HEK293 (cell line): ENCODE measurements around the gene MRPL33.

ENCODE experiments used
- CTCF ChIP-seq: fragments of 450-650 bp; formaldehyde crosslinking; IDR thresholded peaks from 2 replicates; pipeline ENCODE4 v1.5.1; 2016; ENCODE audit warnings: missing biosample characterization, missing genetic modification characterization
- REST ChIP-seq: fragments of 450-650 bp; formaldehyde crosslinking; IDR thresholded peaks from 2 replicates; pipeline ENCODE4 v1.5.1; 2016; ENCODE audit warnings: missing biosample characterization, missing genetic modification characterization
- TSHZ1 ChIP-seq: fragments of 450-650 bp; formaldehyde crosslinking; IDR thresholded peaks from 2 replicates; pipeline ENCODE4 v1.5.1; 2016; ENCODE audit warnings: missing biosample characterization, missing genetic modification characterization, borderline replicate concordance
- YY1 ChIP-seq: fragments of 450-650 bp; formaldehyde crosslinking; IDR thresholded peaks from 2 replicates; pipeline ENCODE4 v1.5.1; 2018; ENCODE audit warnings: missing biosample characterization, missing genetic modification characterization
- ZNF133 ChIP-seq: fragments of 450-650 bp; formaldehyde crosslinking; IDR thresholded peaks from 2 replicates; pipeline ENCODE4 v1.5.1; 2016; ENCODE audit warnings: missing biosample characterization, missing genetic modification characterization
- ZNF157 ChIP-seq: fragments of 450-650 bp; formaldehyde crosslinking; IDR thresholded peaks from 2 replicates; pipeline ENCODE4 v1.5.1; 2016; ENCODE audit warnings: missing biosample characterization, missing genetic modification characterization
- ZNF394 ChIP-seq: fragments of 450-650 bp; formaldehyde crosslinking; IDR thresholded peaks from 2 replicates; pipeline ENCODE4 v1.5.1; 2016; ENCODE audit warnings: missing biosample characterization, missing genetic modification characterization, mild to moderate bottlenecking, moderate library complexity, borderline replicate concordance
- ZNF433 ChIP-seq: fragments of 450-650 bp; formaldehyde crosslinking; IDR thresholded peaks from 2 replicates; pipeline ENCODE4 v1.5.1; 2016; ENCODE audit warnings: missing biosample characterization, missing genetic modification characterization, low read depth
- ZNF513 ChIP-seq: fragments of 450-650 bp; IDR thresholded peaks from 2 replicates; pipeline ENCODE4 v1.5.1; 2018; ENCODE audit warnings: missing biosample characterization, missing genetic modification characterization
- ZNF560 ChIP-seq: fragments of 450-650 bp; formaldehyde crosslinking; IDR thresholded peaks from 2 replicates; pipeline ENCODE4 v1.5.1; 2017; ENCODE audit warnings: missing biosample characterization, missing genetic modification characterization, borderline replicate concordance
- ZNF623 ChIP-seq: fragments of 450-650 bp; formaldehyde crosslinking; IDR thresholded peaks from 2 replicates; pipeline ENCODE4 v1.5.1; 2016; ENCODE audit warnings: missing biosample characterization, missing genetic modification characterization
- ZNF707 ChIP-seq: fragments of 450-650 bp; formaldehyde crosslinking; IDR thresholded peaks from 2 replicates; pipeline ENCODE4 v1.5.1; 2016; ENCODE audit warnings: missing biosample characterization, missing genetic modification characterization
- ZNF768 ChIP-seq: fragments of 450-650 bp; formaldehyde crosslinking; IDR thresholded peaks from 2 replicates; pipeline ENCODE4 v1.5.1; 2018; ENCODE audit warnings: missing biosample characterization, mild to moderate bottlenecking, missing genetic modification characterization

GRCh38 chr2:27735263-27735904, 36.1 kb upstream of the MRPL33 start:
- TF ChIP-seq CTCF (tag by site-specific recombination): no peak
- no peak for TF ChIP-seq YY1 (tag by site-specific recombination)
- no peak for TF ChIP-seq ZNF623 (tag by site-specific recombination)
- TF ChIP-seq ZNF394 (tag by site-specific recombination): no peak
- TF ChIP-seq TSHZ1 (tag by site-specific recombination): no peak
- no peak for TF ChIP-seq ZNF433 (tag by site-specific recombination)
- no peak for TF ChIP-seq ZNF768
- no peak for TF ChIP-seq REST (tag by site-specific recombination)
- TF ChIP-seq ZNF707 (tag by site-specific recombination): no peak
- no peak for TF ChIP-seq ZNF133
- no peak for TF ChIP-seq ZNF513 (tag by site-specific recombination)
- TF ChIP-seq ZNF560 (tag by site-specific recombination): no peak
- no peak for TF ChIP-seq ZNF157 (tag by site-specific recombination)
